Peyer's patch (tissue), 4 donors: ENCODE data around the gene CSRP1. TPM values are rescaled to one million over a fixed set of nuclear protein-coding genes. Genes with fewer than 3 reads are reported as not detected.

Experiments
- DNase-seq, 3 donors: peaks; one replicate each; pipeline ENCODE4 v3.0.0-alpha.2; 2017 to 2019
- H3K27ac ChIP-seq, 4 donors: fragments of 200-600 bp; sonication (generic); one replicate each; pipeline ENCODE4 v1.5.1; 2016 to 2019
- H3K27me3 ChIP-seq, 2 donors: fragments of 200-600 bp; sonication (generic); one replicate each; pipeline ENCODE4 v1.5.1; 2019
- H3K36me3 ChIP-seq, 3 donors: fragments of 200-600 bp; sonication (generic); one replicate each; pipeline ENCODE4 v1.5.1; 2016 to 2019
- H3K4me1 ChIP-seq, 4 donors: fragments of 200-600 bp; sonication (generic); one replicate each; pipeline ENCODE4 v1.5.1; 2016 to 2019
- H3K4me3 ChIP-seq, 4 donors: fragments of 200-600 bp; sonication (generic); 1 replicate in 3 of 4; 2 replicates in 1 of 4; pipeline ENCODE4 v1.5.1; 2016 to 2019; ENCODE audit warnings: mild to moderate bottlenecking in 1 of 4
- H3K9me3 ChIP-seq, 4 donors: fragments of 200-600 bp; sonication (generic); one replicate each; pipeline ENCODE4 v1.5.1; 2016 to 2019; ENCODE audit warnings: mild to moderate bottlenecking in 1 of 4
- CTCF ChIP-seq, 6 experiments: fragments of 450-650 bp in 4 of 6; fragments of 200-600 bp in 2 of 6; sonication (generic) in 1 of 6; IDR thresholded peaks; one replicate each; pipeline ENCODE4 v1.5.1; 2017 to 2019; ENCODE audit warnings: antibody characterized with exemption in 6 of 6, mild to moderate bottlenecking in 3 of 6, moderate library complexity in 1 of 6
- POLR2A ChIP-seq, 2 donors: fragments of 450-650 bp; IDR thresholded peaks; one replicate each; pipeline ENCODE4 v1.5.1; 2017; ENCODE audit warnings: antibody characterized with exemption in 2 of 2, mild to moderate bottlenecking in 2 of 2, moderate library complexity in 2 of 2
- total RNA-seq, 4 donors: library from RNA; depleted of rRNA; stranded (reverse); fragments of >200 nt; gene quantifications; one replicate each; pipeline ENCODE4 v1.1.0, GENCODE V29; 2016

The CSRP1 gene
- total RNA-seq, 4 donors from 2014 or later, result 139 to 306 (median 160) TPM

- Histone ChIP-seq H3K4me1 (peaks cover 0 to 8% (median 0%) of the 10 kb centered on the region in 4 donors), H3K9me3 (no peaks in the 10 kb centered on the region), H3K27ac (no peak overlapping the region), H3K4me3 (no peak overlapping the region), H3K27me3 (no peaks in the 10 kb centered on the region), H3K36me3 (no peaks in the 10 kb centered on the region)
- no peak for DNase-seq
- no peak for TF ChIP-seq CTCF (IDR thresholded peaks at IDR 0.05)
Observed at GRCh38 chr1:201454608-201455007, 52.3 kb downstream of the CSRP1 start.

DNA sequence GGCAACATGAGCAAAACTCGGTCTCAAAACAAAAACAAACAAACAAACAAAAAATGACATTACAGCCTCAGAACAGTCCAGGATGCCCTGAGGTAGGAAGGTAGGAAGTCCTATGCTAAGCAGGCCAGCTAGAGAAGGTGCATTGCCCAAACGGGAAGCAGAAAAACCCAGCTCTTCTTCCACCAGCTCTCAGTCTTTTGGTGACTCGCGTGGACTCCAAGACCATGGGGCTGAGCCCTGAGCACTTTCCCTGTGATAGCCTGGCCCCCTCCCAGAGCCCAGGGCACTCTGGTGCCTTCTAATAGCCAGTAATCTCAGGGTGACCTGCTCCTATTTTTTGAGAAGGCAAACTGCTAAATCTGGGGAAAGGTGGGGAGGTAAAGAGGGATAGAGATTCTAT lies 54.1 kb downstream of the CSRP1 start:
- DNase-seq, result no peak
- H3K9me3 ChIP-seq, result no peaks in the 10 kb centered on the region
- no peak overlapping the region for H3K4me3 ChIP-seq
- TF ChIP-seq POLR2A (IDR thresholded peaks at IDR 0.05) (no peak), CTCF (IDR thresholded peaks at IDR 0.05) (no peak)
- no peaks in the 10 kb centered on the region for H3K36me3 ChIP-seq
- no peaks in the 10 kb centered on the region for H3K27me3 ChIP-seq
- peaks cover 0 to 15% (median 0%) of the 10 kb centered on the region in 4 donors for H3K4me1 ChIP-seq
- no peak overlapping the region for H3K27ac ChIP-seq

DNA sequence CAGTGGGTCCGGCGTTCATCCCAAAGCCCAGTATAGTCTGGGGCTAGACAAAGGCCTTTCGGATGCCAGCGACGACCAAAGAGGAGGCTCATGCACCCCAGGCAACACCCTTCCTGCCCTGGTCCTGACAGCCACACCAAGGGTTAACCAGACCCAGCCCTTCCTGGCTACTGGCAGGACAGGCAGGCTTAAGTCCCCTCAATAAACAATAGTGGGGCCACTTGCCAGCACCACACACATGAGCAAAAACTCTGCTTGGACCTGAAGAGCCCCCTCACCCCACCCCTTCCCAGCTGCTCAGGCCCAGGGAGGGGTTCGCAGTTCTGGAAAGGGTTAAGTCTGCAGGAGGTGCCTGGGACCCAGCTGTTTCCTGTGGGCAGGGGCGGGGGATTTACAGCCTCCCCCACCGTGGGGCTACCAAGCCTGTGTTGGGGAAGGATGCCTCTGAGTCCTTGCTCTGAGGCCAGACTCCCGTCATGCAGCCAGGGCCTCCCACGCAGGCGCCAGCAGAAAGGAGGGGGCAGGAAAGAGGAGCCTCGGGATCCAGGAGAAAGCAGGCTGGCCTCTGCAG lies 56.1 kb downstream of the CSRP1 start:
- no peak overlapping the region for H3K4me3 ChIP-seq
- TF ChIP-seq CTCF (IDR thresholded peaks at IDR 0.05) (no peak), POLR2A (IDR thresholded peaks at IDR 0.05) (no peak)
- no peaks in the 10 kb centered on the region for H3K9me3 ChIP-seq
- H3K4me1 ChIP-seq, result peaks cover 0 to 17% (median 0%) of the 10 kb centered on the region in 4 donors
- no peaks in the 10 kb centered on the region for H3K27me3 ChIP-seq
- H3K36me3 ChIP-seq, result no peaks in the 10 kb centered on the region
- peak overlapping the region; percentile 11 to 58 (median 32) for H3K27ac ChIP-seq
- DNase-seq, result peak in 1 of 3 donors; percentile 52

DNA sequence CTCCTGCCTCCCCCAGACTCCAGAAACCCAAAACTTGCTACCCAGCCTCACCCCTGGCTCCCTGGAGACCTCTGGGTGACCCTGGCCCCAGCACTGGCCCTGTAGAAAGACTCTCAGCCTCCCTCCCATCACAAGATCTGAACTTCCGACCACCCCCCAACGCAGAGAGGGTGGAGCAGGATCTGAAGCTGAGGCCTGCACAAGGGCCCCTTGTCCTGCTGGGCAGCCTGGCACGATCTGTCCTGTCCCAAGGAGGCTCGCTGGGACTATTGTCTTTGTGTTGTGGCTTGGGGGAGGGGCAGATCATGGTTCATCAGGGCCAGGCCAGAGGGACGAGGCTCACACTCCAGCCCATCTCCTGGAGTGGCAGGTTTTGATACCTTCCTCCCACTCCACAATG lies 57.9 kb downstream of the CSRP1 start:
- Histone ChIP-seq H3K27ac (peak overlapping the region in 1 of 4 donors; percentile 39), H3K4me1 (peaks cover 0 to 17% (median 0%) of the 10 kb centered on the region in 4 donors), H3K9me3 (no peaks in the 10 kb centered on the region), H3K36me3 (no peaks in the 10 kb centered on the region), H3K27me3 (no peaks in the 10 kb centered on the region), H3K4me3 (no peak overlapping the region)
- no peak for DNase-seq
- TF ChIP-seq CTCF (IDR thresholded peaks at IDR 0.05) (no peak), POLR2A (IDR thresholded peaks at IDR 0.05) (no peak)

DNA sequence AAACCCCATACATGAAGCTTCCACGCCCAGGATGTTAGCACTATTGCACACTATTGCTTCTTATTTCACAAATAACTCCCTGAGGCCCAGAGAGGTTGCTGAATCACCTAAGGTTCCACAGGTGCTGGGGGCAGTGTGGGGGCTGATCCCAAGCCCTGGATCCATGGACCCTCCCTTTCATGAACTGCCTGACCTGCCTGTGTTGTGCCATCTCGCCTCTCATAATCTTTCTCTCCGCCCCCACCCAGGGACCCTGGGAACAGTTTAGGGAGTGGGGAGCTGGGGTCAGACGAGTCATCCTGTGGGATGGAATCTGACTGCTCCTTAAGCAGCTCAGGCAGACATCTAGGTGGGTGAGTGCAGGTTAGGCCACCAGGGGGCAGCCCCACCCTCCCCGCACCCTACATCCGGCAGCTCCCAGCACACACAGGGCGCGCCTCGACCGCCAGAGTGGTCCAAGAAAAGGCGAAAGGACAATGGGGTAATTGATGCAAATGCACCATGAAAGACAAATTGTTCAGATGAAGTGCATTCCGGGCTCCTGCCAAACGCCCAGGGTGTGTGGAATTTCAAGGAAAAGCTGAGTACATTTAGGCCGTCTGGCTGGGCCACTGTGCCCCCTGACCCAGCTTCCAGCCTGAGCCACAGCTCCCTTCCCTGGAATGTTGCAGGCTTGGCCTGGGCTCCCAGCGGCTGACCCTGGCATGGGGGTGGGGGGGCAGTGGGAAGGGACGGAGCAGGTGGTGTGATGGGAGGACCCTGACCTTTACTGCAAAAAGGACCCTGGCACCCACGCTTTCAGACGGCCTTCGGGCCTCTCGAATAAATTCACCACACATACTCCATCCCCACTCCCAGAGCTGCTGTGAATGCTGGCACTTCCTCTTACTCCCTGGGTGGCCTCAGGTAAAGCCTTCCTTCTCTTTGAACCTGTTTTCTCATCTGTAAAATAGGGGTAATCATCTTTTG lies 58.7 kb downstream of the CSRP1 start:
- Histone ChIP-seq H3K27me3 (no peaks in the 10 kb centered on the region), H3K36me3 (no peaks in the 10 kb centered on the region), H3K27ac (peak overlapping the region in 2 of 4 donors; percentile 39), H3K4me3 (no peak overlapping the region), H3K9me3 (no peaks in the 10 kb centered on the region), H3K4me1 (peaks cover 0 to 17% (median 0%) of the 10 kb centered on the region in 4 donors)
- DNase-seq, result peak; percentile 43 to 86 (median 83)
- TF ChIP-seq POLR2A (IDR thresholded peaks at IDR 0.05), result no peak
- TF ChIP-seq CTCF (IDR thresholded peaks at IDR 0.05), result peak; percentile 53 to 84 (median 78)
